HUDEP-2 (cell line): ENCODE results near the gene PDE6A.

Experiments
- DNase-seq, 76 experiments: peaks; one replicate each; lab custom pipeline; 2025; ENCODE audit not compliant: unreplicated experiment in 76 of 76; lab: John Stamatoyannopoulos, UW

Gene PDE6A

DNA sequence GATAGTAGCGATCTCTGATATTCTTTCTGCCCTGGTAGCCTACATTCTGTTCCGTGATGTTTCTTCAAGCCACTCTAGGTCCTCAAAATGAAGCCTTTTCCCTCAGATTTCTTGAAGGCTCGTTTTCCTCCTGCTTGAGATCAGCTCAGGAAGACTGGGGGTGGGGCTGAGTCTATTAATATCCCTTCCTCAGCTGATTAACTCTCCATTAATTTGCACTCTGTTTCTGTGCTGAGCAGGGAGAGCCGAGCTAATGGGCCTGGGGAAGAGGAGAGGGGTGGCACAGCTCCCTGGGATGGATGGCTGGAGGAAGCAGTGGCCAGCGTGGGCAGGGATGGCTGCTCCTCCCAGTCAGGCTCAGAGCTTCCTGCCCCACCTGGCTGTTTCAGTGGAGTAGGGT, 121.2 kb downstream of the PDE6A start:
- no peak for DNase-seq

DNA sequence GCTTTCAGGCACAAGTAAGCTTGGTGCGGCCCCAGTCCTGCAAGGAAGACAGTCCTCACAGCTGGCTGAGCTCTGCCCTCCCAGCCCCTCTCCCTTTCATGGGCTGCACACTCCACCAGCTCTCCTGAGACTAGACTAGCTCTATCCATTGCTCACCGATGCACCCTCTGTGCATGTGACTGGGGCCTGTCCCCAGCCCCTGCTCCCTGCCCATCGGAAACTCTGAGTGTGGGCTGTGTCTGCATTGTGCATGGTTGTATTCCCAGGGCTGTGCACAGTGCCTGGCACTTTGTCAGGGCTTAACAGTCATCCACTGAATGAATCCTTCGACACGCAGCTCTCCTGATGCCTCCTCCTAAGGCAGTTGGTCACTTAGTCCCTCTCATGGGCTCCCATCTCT, 122.3 kb downstream of the PDE6A start:
- DNase-seq: no peak

DNA sequence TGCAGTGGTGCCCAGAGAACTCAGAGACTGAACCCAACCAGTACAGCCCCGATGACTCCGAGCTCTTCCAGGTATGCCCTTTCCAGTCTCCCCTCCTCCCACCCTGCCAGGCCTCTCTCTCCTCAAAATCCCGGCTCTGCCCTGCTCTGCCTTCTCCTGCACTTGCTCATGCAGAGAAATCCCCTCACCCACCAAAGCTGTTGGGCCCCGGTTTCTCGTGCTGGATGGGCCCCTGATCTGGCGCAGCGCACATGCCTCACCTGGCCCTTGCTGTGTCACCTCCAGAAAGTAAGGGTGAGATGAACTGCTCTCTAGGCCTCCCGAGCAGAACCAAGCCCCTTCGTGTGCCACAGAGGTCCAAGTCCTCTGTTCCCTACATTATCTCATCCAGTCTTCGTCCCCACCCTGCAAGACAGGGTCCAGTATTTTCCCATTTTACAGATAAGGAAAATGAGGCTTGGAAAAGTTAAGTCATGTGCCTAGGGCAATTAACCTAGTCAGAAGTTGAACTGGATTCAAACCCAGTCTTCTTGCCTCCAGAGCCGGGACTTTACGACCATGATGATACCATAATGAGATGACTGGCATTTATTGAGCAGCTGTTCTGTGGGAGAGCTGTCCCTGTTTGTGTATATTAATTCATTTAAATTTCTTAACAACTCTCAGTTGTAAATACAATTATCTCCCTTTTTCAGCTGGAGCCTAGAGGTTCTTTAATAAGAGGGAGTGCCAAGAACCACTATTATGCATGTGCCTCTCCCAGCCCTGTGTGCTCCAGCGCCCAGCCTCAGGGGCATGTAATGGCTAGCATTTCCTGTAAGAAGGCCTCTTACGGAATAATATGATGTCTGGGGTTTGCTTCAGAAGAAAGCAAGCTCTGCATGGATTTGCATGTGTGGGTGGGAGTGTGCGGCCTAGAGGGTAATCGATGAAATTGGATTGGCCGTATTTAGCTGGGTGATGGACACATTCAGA, 123.8 kb downstream of the PDE6A start:
- DNase-seq: no peak

- no peak for DNase-seq
Observed at GRCh38 chr5:149820012-149820411, 124.6 kb downstream of the PDE6A start.

GRCh38 chr5:149818116-149818515, 126.5 kb downstream of the PDE6A start:
- DNase-seq: no peak

DNA sequence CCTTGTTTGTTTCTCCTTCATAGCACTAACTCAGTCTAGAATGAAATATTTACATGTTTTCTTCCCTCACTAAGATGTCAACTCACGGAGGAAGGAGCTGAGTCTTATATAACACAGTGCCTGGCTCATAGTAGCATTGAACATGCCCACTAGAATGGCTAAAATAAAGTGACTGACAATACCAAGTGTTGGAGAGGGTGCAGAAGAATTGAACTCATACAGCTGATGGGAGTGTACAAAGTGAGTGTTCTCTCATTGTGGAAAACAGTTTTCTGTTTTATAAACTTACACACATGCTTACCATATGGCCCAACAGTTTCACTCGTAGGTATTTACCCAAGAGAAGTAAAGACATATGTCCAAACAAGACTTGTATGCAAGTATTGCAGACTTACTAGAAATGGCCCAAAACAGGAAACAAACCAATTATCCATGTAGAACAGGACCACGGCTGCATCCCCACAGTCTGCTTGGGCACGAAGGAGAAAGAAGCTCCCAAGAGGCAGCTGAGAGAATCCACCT, 127.0 kb downstream of the PDE6A start:
- DNase-seq: no peak

DNA sequence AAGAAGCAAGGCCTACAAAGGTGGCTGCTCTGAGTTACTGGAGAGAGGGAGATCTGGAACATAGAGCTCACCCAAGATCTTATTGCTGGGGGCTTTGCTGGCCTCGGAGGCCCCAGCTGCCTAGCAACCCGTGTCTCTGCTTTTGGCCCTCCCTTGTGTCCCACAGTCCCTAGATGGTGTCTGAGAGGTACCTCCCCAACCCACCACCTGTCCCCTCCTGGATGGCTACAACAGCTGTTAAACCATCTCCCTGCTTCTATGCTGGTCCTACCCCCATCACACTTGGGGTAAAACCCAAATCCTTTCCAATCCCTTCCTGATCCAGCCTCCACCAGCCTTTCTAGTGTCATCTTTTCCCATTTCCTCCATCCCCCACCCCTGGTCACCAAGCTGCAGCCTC, 127.9 kb downstream of the PDE6A start:
- no peak for DNase-seq

- DNase-seq: no peak
Observed at GRCh38 chr5:149811453-149811852, 133.1 kb downstream of the PDE6A start.

- DNase-seq: no peak
Observed at GRCh38 chr5:149810856-149811255, 133.7 kb downstream of the PDE6A start.

DNA sequence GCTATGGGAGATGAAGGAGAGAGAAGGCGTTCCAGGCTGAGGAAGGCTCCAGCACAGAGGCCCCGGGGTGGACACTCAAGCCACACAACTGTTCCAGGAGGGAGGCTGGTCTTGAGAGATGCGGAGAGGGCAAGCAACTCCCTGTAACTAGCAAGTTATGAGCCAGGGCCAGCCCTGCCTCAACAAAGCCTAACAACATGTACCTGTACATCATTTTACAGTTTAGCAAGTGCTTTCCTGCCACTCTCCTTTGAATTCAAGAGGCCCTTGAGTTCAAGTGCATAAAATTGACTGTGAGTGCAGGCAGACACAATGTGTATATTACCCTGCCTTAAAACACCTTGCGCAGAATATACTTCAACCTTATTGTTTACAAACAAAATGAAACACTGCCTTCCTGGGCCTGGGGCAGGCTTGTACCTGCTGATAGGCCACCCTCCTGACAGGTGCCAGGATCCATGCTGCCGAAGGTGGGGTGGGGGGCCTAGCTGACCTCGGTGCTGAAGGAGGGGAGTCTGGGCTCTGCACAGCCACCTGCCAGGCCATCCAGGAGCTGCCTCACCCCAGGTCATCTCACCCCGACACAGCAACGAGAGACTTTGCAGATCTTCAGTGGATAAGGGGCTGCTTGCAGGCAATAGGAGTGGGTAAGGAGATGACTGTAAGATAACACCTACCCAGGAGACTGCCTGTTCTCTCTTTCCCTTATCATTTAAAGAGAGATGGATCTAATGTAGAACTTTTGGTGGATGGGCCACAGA, 134.5 kb downstream of the PDE6A start:
- DNase-seq: no peak

DNA sequence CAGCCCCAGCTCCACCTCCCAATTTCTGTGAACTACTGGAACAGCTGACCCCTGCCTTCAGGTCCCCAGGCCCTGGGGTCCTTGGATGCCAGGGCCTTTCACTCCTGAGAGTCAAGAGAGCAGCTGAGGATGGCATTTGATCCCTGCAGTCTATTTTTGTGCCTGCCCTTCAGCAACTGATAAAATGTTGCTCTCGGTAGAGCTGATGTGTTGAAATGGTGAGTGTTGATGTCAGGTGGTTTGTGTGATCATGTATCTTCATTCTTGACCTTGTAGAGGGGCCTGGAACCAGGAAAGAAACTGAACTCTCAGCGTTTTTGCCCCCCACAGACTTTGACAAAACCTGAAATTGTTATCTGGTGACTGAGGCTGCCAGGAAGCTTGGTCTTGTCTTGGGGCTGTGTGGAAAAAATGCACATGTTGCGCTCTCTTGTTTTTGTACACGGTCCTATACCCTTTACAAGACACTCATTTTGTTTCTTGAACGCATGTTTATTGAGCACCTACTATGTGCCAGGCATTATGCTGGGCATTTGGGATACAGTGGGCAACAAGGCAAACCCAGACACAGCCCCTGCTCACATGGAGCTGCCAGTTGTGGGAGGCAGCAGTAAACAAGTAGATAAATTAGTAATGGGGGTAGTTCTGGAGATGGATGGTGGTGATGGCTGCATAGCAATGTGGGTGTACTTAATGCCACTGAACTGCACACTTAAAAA, 136.2 kb downstream of the PDE6A start:
- no peak for DNase-seq
